IMR-90 (cell line): ENCODE measurements around the gene POLR3G. TPM values are rescaled to one million over a fixed set of nuclear protein-coding genes. Genes with fewer than 3 reads are reported as not detected.

Experiments used
- ATAC-seq: fragments of 200-7000 bp; cut with Tn5 transposase; 2 replicates; pipeline ENCODE4 v1.9.1; 2020; ENCODE audit warnings: low read depth, mild to moderate bottlenecking, moderate library complexity
- BruUV-seq: library from RNA; stranded (reverse); fragments of 400-500 nt; replicated peaks from 2 replicates; lab custom pipeline; 2021; lab: Mats Ljungman, UMichigan
- CTCF ChIA-PET: fragments of 300-600 bp; formaldehyde crosslinking; extraction: SDS; loops from one replicate; lab custom pipeline; 2021; ENCODE audit warnings: antibody characterized with exemption; lab: Yijun Ruan, JAX
- POLR2A ChIA-PET: fragments of 300-600 bp; sonication (Branson Sonifier 250); formaldehyde crosslinking; loops from one replicate; lab custom pipeline; 2022; ENCODE audit warnings: antibody characterized with exemption; ENCODE audit not compliant: unreplicated experiment; lab: Charles Lee
- DNase-seq: peaks from one replicate; pipeline ENCODE4 v3.0.0; 2013
- H2AFZ ChIP-seq: replicated peaks from 2 replicates; pipeline ENCODE3; 2013; ENCODE audit warnings: low read length, mild to moderate bottlenecking; ENCODE audit not compliant: poor library complexity
- H2AK5ac ChIP-seq: 2 replicates; pipeline ENCODE4 v1.6.1; 2013; ENCODE audit warnings: low read depth, low read length, inconsistent platforms
- H2AK9ac ChIP-seq: replicated peaks from 2 replicates; pipeline ENCODE3; 2013; ENCODE audit warnings: mild to moderate bottlenecking, low read depth, low read length, moderate library complexity; ENCODE audit not compliant: poor library complexity
- H2BK120ac ChIP-seq: 2 replicates; pipeline ENCODE4 v1.6.1; 2013; ENCODE audit warnings: low read depth, low read length, inconsistent platforms
- H2BK15ac ChIP-seq: 3 replicates; pipeline ENCODE4 v1.6.1; 2013; ENCODE audit warnings: low read depth, low read length, inconsistent platforms
- H2BK20ac ChIP-seq: 2 replicates; pipeline ENCODE4 v1.6.1; 2013; ENCODE audit warnings: low read depth, mild to moderate bottlenecking, inconsistent platforms, low read length, moderate library complexity
- H2BK5ac ChIP-seq: 2 replicates; pipeline ENCODE4 v1.6.1; 2013; ENCODE audit warnings: mild to moderate bottlenecking, low read depth, low read length, inconsistent platforms; ENCODE audit not compliant: poor library complexity, severe bottlenecking
- H3K14ac ChIP-seq: replicated peaks from 2 replicates; pipeline ENCODE4 v1.6.1; 2013; ENCODE audit warnings: low read depth, low read length, inconsistent platforms
- H3K18ac ChIP-seq: 2 replicates; pipeline ENCODE4 v1.6.1; 2013; ENCODE audit warnings: low read depth, low read length, control low read depth
- H3K23ac ChIP-seq: 2 replicates; pipeline ENCODE4 v1.6.1; 2013; ENCODE audit warnings: low read depth, low read length, inconsistent platforms
- H3K27ac ChIP-seq: 2 replicates; pipeline ENCODE4 v1.5.1; 2013; ENCODE audit warnings: mild to moderate bottlenecking, control low read depth, low read length; ENCODE audit not compliant: insufficient read depth
- H3K27me3 ChIP-seq: 2 replicates; pipeline ENCODE4 v1.6.1; 2013; ENCODE audit warnings: low read length; ENCODE audit not compliant: control insufficient read depth, insufficient read depth
- H3K36me3 ChIP-seq: 2 replicates; pipeline ENCODE4 v1.6.1; 2013; ENCODE audit warnings: low read length, mixed read lengths; ENCODE audit not compliant: control insufficient read depth, insufficient read depth
- H3K4ac ChIP-seq: 2 replicates; pipeline ENCODE4 v1.6.1; 2013; ENCODE audit warnings: low read depth, low read length, inconsistent platforms
- H3K4me1 ChIP-seq: 2 replicates; pipeline ENCODE4 v1.6.1; 2013; ENCODE audit warnings: low read length, mixed read lengths; ENCODE audit not compliant: control insufficient read depth, insufficient read depth
- H3K4me2 ChIP-seq: 2 replicates; pipeline ENCODE4 v1.6.1; 2013; ENCODE audit warnings: low read depth, mild to moderate bottlenecking, control low read depth, low read length, moderate library complexity
- H3K4me3 ChIP-seq: 2 replicates; pipeline ENCODE4 v1.5.1; 2013; ENCODE audit warnings: low read depth, mild to moderate bottlenecking, control low read depth, low read length, moderate library complexity; ENCODE audit not compliant: insufficient read depth
- H3K56ac ChIP-seq: 2 replicates; pipeline ENCODE4 v1.6.1; 2013; ENCODE audit warnings: low read length, inconsistent platforms; ENCODE audit not compliant: insufficient read depth; ENCODE audit errors: extremely low read depth
- H3K79me1 ChIP-seq, 2 experiments: 2 replicates each; pipeline ENCODE4 v1.6.1; 2013; ENCODE audit warnings: low read length in 2 of 2, inconsistent platforms in 1 of 2, low read depth in 1 of 2
- H3K9ac ChIP-seq: 2 replicates; pipeline ENCODE4 v1.6.1; 2013; ENCODE audit warnings: low read depth, low read length, control low read depth
- H3K9me1 ChIP-seq: 2 replicates; pipeline ENCODE4 v1.6.1; 2013; ENCODE audit warnings: low read length, inconsistent platforms; ENCODE audit not compliant: insufficient read depth
- H3K9me3 ChIP-seq: 2 replicates; pipeline ENCODE4 v1.6.1; 2013; ENCODE audit warnings: low read length; ENCODE audit not compliant: control insufficient read depth, insufficient read depth
- H4K20me1 ChIP-seq: 2 replicates; pipeline ENCODE4 v1.6.1; 2013; ENCODE audit warnings: low read length, inconsistent platforms; ENCODE audit not compliant: insufficient read depth
- H4K5ac ChIP-seq: 2 replicates; pipeline ENCODE4 v1.6.1; 2013; ENCODE audit warnings: mild to moderate bottlenecking, low read depth, low read length, control low read depth
- H4K8ac ChIP-seq, 2 experiments: 2 replicates each; pipeline ENCODE4 v1.6.1; 2013; ENCODE audit warnings: low read depth in 2 of 2, low read length in 2 of 2, control low read depth in 1 of 2, inconsistent platforms in 1 of 2
- H4K91ac ChIP-seq: 2 replicates; pipeline ENCODE4 v1.6.1; 2013; ENCODE audit warnings: low read depth, low read length, inconsistent platforms; ENCODE audit not compliant: insufficient read depth
- SMC3 ChIP-seq: fragments of 150-350 bp; IDR thresholded peaks from 2 replicates; pipeline ENCODE4 v1.6.1; 2016; ENCODE audit warnings: low read depth, mild to moderate bottlenecking, antibody characterized with exemption, low read length, moderate library complexity
- dilution Hi-C: fragments of 300-500 bp; cut with HindIII; formaldehyde crosslinking; loops from one replicate; pipeline ENCODE4 v1.14.3; 2018; ENCODE audit warnings: low sequenced_read_pairs; ENCODE audit not compliant: unreplicated experiment
- in situ Hi-C: fragments of 300-500 bp; cut with MboI; formaldehyde crosslinking; loops from 3 replicates; pipeline ENCODE4 v1.14.3; 2019; ENCODE audit warnings: low sequenced_read_pairs, inconsistent platforms, mixed read lengths
- intact Hi-C: fragments of 100-400 bp; cut with micrococcal nuclease; formaldehyde crosslinking; loops from 2 replicates; pipeline ENCODE4 v1.10.0; 2022
- polyA plus RNA-seq, 3 experiments: library from polyadenylated mRNA; depleted of rRNA; stranded (reverse); fragments of >200 nt; gene quantifications; 2 replicates each; pipeline ENCODE4 v1.2.3, GENCODE V29; 2012; ENCODE audit warnings: low replicate concordance in 1 of 3
- total RNA-seq: library from RNA; depleted of rRNA; stranded (reverse); fragments of >200 nt; gene quantifications from 2 replicates; pipeline ENCODE4 v1.2.3, GENCODE V29; 2012

POLR3G gene
- total and polyA plus RNA-seq, 2 of the 4 experiments (the other 2 are of a cell fraction) = 10.6 to 11.6 TPM

- in situ Hi-C loops = loop anchor here (10.0 kb wide), 1 partner anchor 97 kb away; no protein-coding TSS in a partner anchor
- H2BK120ac ChIP-seq = no peak overlapping the region
- no peak overlapping the region for H4K5ac ChIP-seq
- H3K4ac ChIP-seq = no peak overlapping the region
- H2AK5ac ChIP-seq = no peak overlapping the region
- BruUV-seq = no TSS peak
- dilution Hi-C loops = no loop called here
- H3K4me2 ChIP-seq = no peak overlapping the region
- H2AK9ac ChIP-seq = no peak overlapping the region
- ChIA-PET CTCF (no interaction called here), POLR2A (no interaction called here)
- H3K36me3 ChIP-seq = no peaks in the 10 kb centered on the region
- ATAC-seq = no peak
- H3K79me1 ChIP-seq = no peaks in the 10 kb centered on the region
- no peak overlapping the region for H3K18ac ChIP-seq
- H2BK20ac ChIP-seq = no peak overlapping the region
- H3K4me1 ChIP-seq = no peaks in the 10 kb centered on the region
- no peak overlapping the region for H3K14ac ChIP-seq
- H3K9me1 ChIP-seq = no peaks in the 10 kb centered on the region
- no peaks in the 10 kb centered on the region for H3K9me3 ChIP-seq
- TF ChIP-seq SMC3 = no peak
- H3K23ac ChIP-seq = no peak overlapping the region
- no peak overlapping the region for H3K9ac ChIP-seq
- intact Hi-C loops = no loop called here
- no peak overlapping the region for H3K27ac ChIP-seq
- no peak overlapping the region for H2AFZ ChIP-seq
- H4K20me1 ChIP-seq = no peaks in the 10 kb centered on the region
- no peak overlapping the region for H4K8ac ChIP-seq
- no peak overlapping the region for H4K91ac ChIP-seq
- peaks cover 1% of the 10 kb centered on the region for H3K27me3 ChIP-seq
- no peak overlapping the region for H3K4me3 ChIP-seq
- H2BK5ac ChIP-seq = no peak overlapping the region
- H2BK15ac ChIP-seq = no peak overlapping the region
- DNase-seq = no peak
- H3K56ac ChIP-seq = no peak overlapping the region
Measured at GRCh38 chr5:90437663-90438062, 37.0 kb upstream of the POLR3G start.
